H1 (cell line): ENCODE data around the gene XPNPEP3. TPM values are rescaled to one million over a fixed set of nuclear protein-coding genes. Genes with fewer than 3 reads are reported as not detected.

Source experiments
- CTCF ChIA-PET: fragments of 300-600 bp; sonication (Branson Sonifier 250); formaldehyde crosslinking; loops from one replicate; lab custom pipeline; 2021; ENCODE audit not compliant: partially characterized antibody; lab: Charles Lee
- POLR2A ChIA-PET: fragments of 300-600 bp; sonication (Branson Sonifier 250); formaldehyde crosslinking; loops from one replicate; lab custom pipeline; 2021; ENCODE audit warnings: inconsistent platforms; ENCODE audit not compliant: partially characterized antibody; lab: Charles Lee
- DNase-seq, 2 experiments: peaks; one replicate each; pipeline versions ENCODE4 v3.0.0 to v3.0.0-alpha.2; 2010 to 2022; ENCODE audit warnings: low spot score in 2 of 2, low read depth in 1 of 2, mixed read lengths in 1 of 2
- FAIRE-seq: peaks from 2 replicates; lab custom pipeline; 2011; peaks lifted over from hg19 to GRCh38; lab: Jason Lieb, UNC
- H2AFZ ChIP-seq: 2 replicates; pipeline ENCODE4 v1.8.1; 2012; ENCODE audit warnings: low read length, inconsistent platforms
- H2AK5ac ChIP-seq: 2 replicates; pipeline ENCODE4 v1.6.1; 2013; ENCODE audit warnings: low read depth, low read length
- H2BK120ac ChIP-seq: replicated peaks from 2 replicates; pipeline ENCODE3; 2013; ENCODE audit warnings: low read depth, low read length, inconsistent platforms
- H2BK12ac ChIP-seq: 2 replicates; pipeline ENCODE4 v1.6.1; 2013; ENCODE audit warnings: low read depth, low read length
- H2BK15ac ChIP-seq: 2 replicates; pipeline ENCODE4 v1.6.1; 2013; ENCODE audit warnings: low read length
- H2BK20ac ChIP-seq: 2 replicates; pipeline ENCODE4 v1.6.1; 2013; ENCODE audit warnings: low read length
- H2BK5ac ChIP-seq: 2 replicates; pipeline ENCODE4 v1.6.1; 2013; ENCODE audit warnings: low read depth, low read length
- H3K14ac ChIP-seq: 2 replicates; pipeline ENCODE4 v1.6.1; 2013; ENCODE audit warnings: inconsistent platforms; ENCODE audit not compliant: insufficient read length
- H3K18ac ChIP-seq: 2 replicates; pipeline ENCODE4 v1.6.1; 2013; ENCODE audit warnings: low read length; ENCODE audit errors: extremely low read depth
- H3K23ac ChIP-seq: 2 replicates; pipeline ENCODE4 v1.6.1; 2013; ENCODE audit warnings: inconsistent platforms; ENCODE audit not compliant: insufficient read length
- H3K23me2 ChIP-seq: 2 replicates; pipeline ENCODE4 v1.6.1; 2013; ENCODE audit warnings: low read depth, low read length
- H3K27ac ChIP-seq: 2 replicates; pipeline ENCODE4 v1.6.1; 2011; ENCODE audit warnings: low read depth, low read length, inconsistent platforms
- H3K27me3 ChIP-seq, 4 experiments: replicated peaks in 1 of 4; 1 replicate in 1 of 4; 2 replicates in 3 of 4; pipeline versions ENCODE4 v1.6.1 to v1.8.1; 2011 to 2013; ENCODE audit warnings: low read length in 3 of 4, mild to moderate bottlenecking in 3 of 4, inconsistent platforms in 2 of 4, mixed read lengths in 2 of 4, moderate library complexity in 1 of 4; ENCODE audit not compliant: control insufficient read depth in 3 of 4, insufficient read depth in 3 of 4; ENCODE audit errors: extremely low read depth in 1 of 4
- H3K36me3 ChIP-seq, 4 experiments: 2 replicates each; pipeline versions ENCODE4 v1.6.1 to v1.8.1; 2011 to 2013; ENCODE audit warnings: mild to moderate bottlenecking in 4 of 4, low read length in 3 of 4, moderate library complexity in 2 of 4, control low read depth in 1 of 4, inconsistent platforms in 1 of 4; ENCODE audit not compliant: insufficient read depth in 4 of 4, control insufficient read depth in 2 of 4
- H3K4ac ChIP-seq: replicated peaks from 2 replicates; pipeline ENCODE3; 2013; ENCODE audit warnings: low read length, low read depth, mixed read lengths, inconsistent platforms; ENCODE audit not compliant: insufficient read length
- H3K4me1 ChIP-seq, 4 experiments: replicated peaks in 1 of 4; 1 replicate in 1 of 4; 2 replicates in 3 of 4; pipeline versions ENCODE4 v1.6.1 to v1.8.1; 2011 to 2013; ENCODE audit warnings: low read length in 3 of 4, inconsistent platforms in 2 of 4, mixed read lengths in 1 of 4; ENCODE audit not compliant: insufficient read depth in 4 of 4, control insufficient read depth in 3 of 4
- H3K4me2 ChIP-seq, 2 experiments: 2 replicates each; pipeline versions ENCODE4 v1.6.1 to v1.8.1; 2011 to 2013; ENCODE audit warnings: low read depth in 2 of 2, low read length in 2 of 2, control low read depth in 1 of 2, inconsistent platforms in 1 of 2, mild to moderate bottlenecking in 1 of 2; ENCODE audit not compliant: insufficient read depth in 1 of 2
- H3K4me3 ChIP-seq, 4 experiments: fragments of 200-600, 300-600 bp in 1 of 4; sonication (generic), shearing (Covaris generic), sonication (Bioruptor Twin) in 1 of 4; 2 replicates each; pipeline versions ENCODE4 v1.5.1 to v1.8.1; 2011 to 2016; ENCODE audit warnings: low read length in 4 of 4, low read depth in 3 of 4, control low read depth in 2 of 4, inconsistent platforms in 2 of 4, mild to moderate bottlenecking in 2 of 4, mixed read lengths in 1 of 4, moderate library complexity in 1 of 4; ENCODE audit not compliant: insufficient read depth in 2 of 4; ENCODE audit errors: extremely low read depth in 1 of 4
- H3K56ac ChIP-seq: replicated peaks from 2 replicates; pipeline ENCODE3; 2013; ENCODE audit warnings: low read depth, mild to moderate bottlenecking, mixed read lengths, low read length, inconsistent platforms; ENCODE audit not compliant: insufficient read length
- H3K79me1 ChIP-seq: 2 replicates; pipeline ENCODE4 v1.6.1; 2013; ENCODE audit warnings: low read depth, low read length, control low read depth
- H3K79me2 ChIP-seq, 2 experiments: 2 replicates each; pipeline versions ENCODE4 v1.6.1 to v1.8.1; 2012 to 2013; ENCODE audit warnings: low read length in 2 of 2, mild to moderate bottlenecking in 2 of 2, inconsistent platforms in 1 of 2; ENCODE audit not compliant: insufficient read depth in 2 of 2, control insufficient read depth in 1 of 2
- H3K9ac ChIP-seq, 4 experiments: replicated peaks in 1 of 4; 1 replicate in 1 of 4; 2 replicates in 3 of 4; pipeline versions ENCODE4 v1.6.1 to v1.8.1; 2011 to 2013; ENCODE audit warnings: low read depth in 3 of 4, low read length in 3 of 4, control low read depth in 2 of 4, mild to moderate bottlenecking in 2 of 4, moderate library complexity in 2 of 4, inconsistent platforms in 1 of 4; ENCODE audit errors: extremely low read depth in 1 of 4
- H3K9me3 ChIP-seq, 2 experiments: 2 replicates each; pipeline versions ENCODE4 v1.6.1 to v1.8.1; 2012 to 2013; ENCODE audit warnings: mild to moderate bottlenecking in 2 of 2, moderate library complexity in 2 of 2, control low read depth in 1 of 2, inconsistent platforms in 1 of 2, low read depth in 1 of 2, low read length in 1 of 2, mixed read lengths in 1 of 2; ENCODE audit not compliant: insufficient read depth in 2 of 2
- H4K20me1 ChIP-seq, 2 experiments: replicated peaks in 1 of 2; 2 replicates each; pipeline versions ENCODE3 to v1.8.1; 2011 to 2013; ENCODE audit warnings: inconsistent platforms in 2 of 2, low read length in 2 of 2, mild to moderate bottlenecking in 1 of 2; ENCODE audit not compliant: insufficient read depth in 2 of 2, control insufficient read depth in 1 of 2
- H4K5ac ChIP-seq: 2 replicates; pipeline ENCODE4 v1.6.1; 2013; ENCODE audit warnings: low read length, low read depth, mixed read lengths, inconsistent platforms; ENCODE audit not compliant: insufficient read length
- H4K8ac ChIP-seq: 2 replicates; pipeline ENCODE4 v1.8.0; 2013; ENCODE audit warnings: mild to moderate bottlenecking, moderate library complexity, low read length, inconsistent platforms; ENCODE audit not compliant: insufficient read depth; ENCODE audit errors: extremely low read depth
- H4K91ac ChIP-seq: replicated peaks from 2 replicates; pipeline ENCODE3; 2013; ENCODE audit warnings: low read length, mixed read lengths, inconsistent platforms; ENCODE audit not compliant: insufficient read length
- CTBP2 ChIP-seq: IDR thresholded peaks from 2 replicates; pipeline ENCODE4 v1.7.0; 2011; ENCODE audit warnings: borderline replicate concordance, mild to moderate bottlenecking, moderate library complexity, mixed read lengths, low read length; ENCODE audit not compliant: insufficient read depth, insufficient read length
- SRF ChIP-seq: IDR thresholded peaks from 2 replicates; pipeline ENCODE4 v1.6.1; 2011; ENCODE audit warnings: mild to moderate bottlenecking, low read depth, low read length, moderate library complexity
- WGBS, 2 experiments: shearing (Covaris generic) in 1 of 2; methylation state at CpG; one replicate each; pipeline versions ENCODE4 v1.1.6 to v1.1.7; 2013 to 2015; ENCODE audit warnings: low lambda C conversion rate in 2 of 2, mixed read lengths in 2 of 2, inconsistent platforms in 1 of 2, low coverage in 1 of 2, missing lambda C conversion rate in 1 of 2; ENCODE audit not compliant: insufficient replicate concordance in 2 of 2, insufficient coverage in 1 of 2, insufficient read length in 1 of 2; ENCODE audit errors: extremely low coverage in 1 of 2, missing lambda C conversion rate in 1 of 2; 5-methylcytosine and 5-hydroxymethylcytosine counted together
- polyA plus RNA-seq, 7 experiments: library from polyadenylated mRNA; depleted of rRNA in 3 of 7; stranded (reverse) in 5 of 7; unstranded in 2 of 7; fragments of >200 nt in 5 of 7; fragments of 200-250 nt in 2 of 7; gene quantifications; 1 replicate in 5 of 7; 2 replicates in 1 of 7; 4 replicates in 1 of 7; pipeline versions ENCODE4 v1.2.1 to v1.2.3, GENCODE V29; 2011 to 2013; ENCODE audit warnings: missing spikeins in 2 of 7, mixed read lengths in 2 of 7
- total RNA-seq: library from RNA; stranded (reverse); fragmentation: NEBNext Ultra II Directional; extraction: Animal tissue kit (Norgen Biotek cat#: 25700); gene quantifications from 2 replicates; pipeline ENCODE4 v1.2.1, GENCODE V29; 2021
- TF ChIP-seq, protein P1 (sequence below): IDR thresholded peaks from 2 replicates; pipeline ENCODE4 v1.6.1; 2012; ENCODE audit warnings: inconsistent platforms

Gene XPNPEP3
- total and polyA plus RNA-seq, 2 of the 8 experiments (the other 6 are each of a cell fraction or from before 2014, with no cell fraction given), result 25.8 to 29.2 TPM

DNA sequence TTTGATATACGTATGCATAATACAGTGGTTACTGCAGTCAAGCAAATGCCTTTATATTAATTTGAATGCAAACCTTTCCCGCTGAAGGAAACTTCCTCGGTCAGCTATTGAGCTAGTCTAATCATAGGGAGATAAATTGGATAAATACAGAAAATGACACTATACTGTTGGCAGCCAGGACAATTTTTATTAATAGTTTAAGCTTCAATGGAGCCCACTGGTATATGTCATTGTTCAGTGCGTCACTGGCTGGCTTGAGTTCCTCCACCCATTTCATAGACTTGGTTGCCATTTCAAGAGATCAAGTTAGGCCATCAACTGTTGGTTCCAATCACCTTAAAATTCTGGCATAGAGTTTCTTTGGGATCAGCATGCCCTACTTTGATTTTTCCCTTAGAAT lies 37.5 kb downstream of the XPNPEP3 start:
- no peak overlapping the region for H2BK5ac ChIP-seq
- POLR2A ChIA-PET, result interaction anchor here (0.9 to 1.6 kb wide), 2 partner anchors 9 to 127 kb away, joined by 3 read pairs; no protein-coding TSS in a partner anchor
- H4K20me1 ChIP-seq, result no peaks in the 10 kb centered on the region
- H3K4me1 ChIP-seq, result no peaks in the 10 kb centered on the region
- H3K14ac ChIP-seq, result no peak overlapping the region
- no peaks in the 10 kb centered on the region for H3K79me2 ChIP-seq
- H3K27me3 ChIP-seq, result no peaks in the 10 kb centered on the region
- H2BK12ac ChIP-seq, result no peak overlapping the region
- H2BK120ac ChIP-seq, result no peak overlapping the region
- CTCF ChIA-PET, result interaction anchor here (0.8 to 1.2 kb wide), 2 partner anchors 18 to 28 kb away, joined by 3 to 4 read pairs; no protein-coding TSS in a partner anchor
- no peak for FAIRE-seq
- H3K56ac ChIP-seq, result no peak overlapping the region
- TF ChIP-seq, protein P1, sequence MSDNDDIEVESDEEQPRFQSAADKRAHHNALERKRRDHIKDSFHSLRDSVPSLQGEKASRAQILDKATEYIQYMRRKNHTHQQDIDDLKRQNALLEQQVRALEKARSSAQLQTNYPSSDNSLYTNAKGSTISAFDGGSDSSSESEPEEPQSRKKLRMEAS, result no peak
- TF ChIP-seq CTBP2 (no peak), SRF (no peak)
- no peak overlapping the region for H3K4me2 ChIP-seq
- no peak overlapping the region for H2AFZ ChIP-seq
- H3K4ac ChIP-seq, result no peak overlapping the region
- H3K9me3 ChIP-seq, result no peaks in the 10 kb centered on the region
- WGBS, 2 experiments, result 96% methylated on average over 4 of the region's 4 CpGs; no CpG with 5 or more reads in 1 of the 2 experiments
- H3K79me1 ChIP-seq, result no peaks in the 10 kb centered on the region
- H3K27ac ChIP-seq, result no peak overlapping the region
- H3K9ac ChIP-seq, result no peak overlapping the region
- H4K8ac ChIP-seq, result no peak overlapping the region
- H2AK5ac ChIP-seq, result no peak overlapping the region
- H2BK20ac ChIP-seq, result no peak overlapping the region
- DNase-seq, result no peak
- no peak overlapping the region for H4K5ac ChIP-seq
- H2BK15ac ChIP-seq, result no peak overlapping the region
- H4K91ac ChIP-seq, result no peak overlapping the region
- H3K23me2 ChIP-seq, result no peaks in the 10 kb centered on the region
- peaks cover 0 to 7% (median 2%) of the 10 kb centered on the region in 4 experiments; a peak in 2 of 8 replicates for H3K36me3 ChIP-seq
- no peak overlapping the region for H3K4me3 ChIP-seq
- H3K23ac ChIP-seq, result no peak overlapping the region
- H3K18ac ChIP-seq, result no peak overlapping the region
